Kidney epithelial cell (primary cell): ENCODE results near the gene REXO5. TPM values are rescaled to one million over a fixed set of nuclear protein-coding genes. Genes with fewer than 3 reads are reported as not detected.
A peak's percentile ranks its signal among the peaks of the same experiment; 100 is the strongest.

Experiments
- DNase-seq: peaks from one replicate; pipeline ENCODE4 v3.0.0-alpha.2; 2010; ENCODE audit warnings: low read depth
- H3K27me3 ChIP-seq: 2 replicates; pipeline ENCODE4 v1.6.0; 2011; ENCODE audit warnings: low read length; ENCODE audit not compliant: control insufficient read depth, insufficient read depth
- H3K36me3 ChIP-seq: 2 replicates; pipeline ENCODE4 v1.5.1; 2011; ENCODE audit warnings: low read length; ENCODE audit not compliant: control insufficient read depth, insufficient read depth
- H3K4me3 ChIP-seq: 2 replicates; pipeline ENCODE4 v1.5.1; 2011; ENCODE audit warnings: low read depth, mild to moderate bottlenecking, control low read depth, low read length
- CTCF ChIP-seq: IDR thresholded peaks from 2 replicates; pipeline ENCODE4 v1.5.1; 2011; ENCODE audit warnings: mild to moderate bottlenecking, moderate library complexity, low read length, control low read depth, inconsistent platforms; ENCODE audit not compliant: insufficient read depth, poor library complexity, severe bottlenecking
- total RNA-seq: library from RNA; depleted of rRNA; stranded (reverse); fragments of >200 nt; gene quantifications from 2 replicates; pipeline ENCODE4 v1.2.3, GENCODE V29; 2015

Gene REXO5
- total RNA-seq, 1 donor from 2014 or later: 2.7 TPM

- H3K4me3 ChIP-seq: no peak overlapping the region
- no peak for TF ChIP-seq CTCF
- H3K36me3 ChIP-seq: no peaks in the 10 kb centered on the region
- H3K27me3 ChIP-seq: no peaks in the 10 kb centered on the region
- no peak for DNase-seq
Observed at GRCh38 chr16:20791923-20792612, 14.3 kb upstream of the REXO5 start.

GRCh38 chr16:20798364-20798763, 8.0 kb upstream of the REXO5 start:
- Histone ChIP-seq H3K36me3 (no peaks in the 10 kb centered on the region), H3K4me3 (no peak overlapping the region), H3K27me3 (no peaks in the 10 kb centered on the region)
- DNase-seq: no peak
- TF ChIP-seq CTCF: no peak

- peak; percentile 46 for TF ChIP-seq CTCF
- Histone ChIP-seq H3K36me3 (no peaks in the 10 kb centered on the region), H3K4me3 (no peak overlapping the region), H3K27me3 (no peaks in the 10 kb centered on the region)
- no peak for DNase-seq
Observed at GRCh38 chr16:20799599-20799998, 6.7 kb upstream of the REXO5 start.

GRCh38 chr16:20801278-20801677, 5.0 kb upstream of the REXO5 start:
- Histone ChIP-seq H3K4me3 (no peak overlapping the region), H3K36me3 (no peaks in the 10 kb centered on the region), H3K27me3 (no peaks in the 10 kb centered on the region)
- TF ChIP-seq CTCF: no peak
- no peak for DNase-seq

GRCh38 chr16:20803192-20803560, 3.2 kb upstream of the REXO5 start:
- no peak for TF ChIP-seq CTCF
- Histone ChIP-seq H3K4me3 (no peak overlapping the region), H3K36me3 (no peaks in the 10 kb centered on the region), H3K27me3 (no peaks in the 10 kb centered on the region)
- DNase-seq: no peak
